GM18519 (cell line): Measurements from ENCODE around the gene DENND4B.
"Not testable (repeated sequence)": the region's sequence is repeated elsewhere in the genome, so short reads cannot be mapped to it uniquely, and the experiment has no call there.

Experiments used
- ATAC-seq: cut with Tn5 transposase; IDR thresholded peaks from one replicate; pipeline ENCODE4 v1.9.1; 2021; ENCODE audit warnings: mild to moderate bottlenecking, moderate library complexity; ENCODE audit not compliant: unreplicated experiment, low FRiP score

The DENND4B gene

DNA sequence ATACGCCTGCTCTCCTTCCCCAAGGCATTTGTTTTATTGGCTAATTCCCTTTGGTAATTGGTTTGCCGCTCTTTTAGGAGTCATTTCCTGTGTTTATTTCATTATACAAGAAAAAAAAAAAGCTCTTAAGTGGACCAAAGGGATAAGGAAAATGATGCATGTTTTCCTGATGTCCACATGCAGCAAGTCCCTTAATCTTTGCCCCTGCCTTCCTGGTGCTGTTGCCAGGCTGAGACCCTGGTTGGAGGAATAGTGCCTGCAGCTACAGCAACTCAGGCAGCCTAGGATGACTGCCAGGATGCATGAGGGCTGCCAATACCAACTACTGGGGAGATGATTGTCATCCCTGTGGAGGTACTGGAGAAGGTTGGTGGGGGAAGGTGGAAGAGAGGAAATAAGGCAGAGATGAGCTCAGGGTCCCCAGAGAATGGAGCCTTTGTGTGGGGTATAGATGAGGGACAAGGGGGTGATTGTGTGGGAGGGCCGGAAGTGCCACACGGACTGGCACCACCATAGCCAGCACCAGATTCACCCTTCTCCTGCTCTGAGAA, 17.7 kb downstream of the DENND4B start:
- no peak for ATAC-seq

DNA sequence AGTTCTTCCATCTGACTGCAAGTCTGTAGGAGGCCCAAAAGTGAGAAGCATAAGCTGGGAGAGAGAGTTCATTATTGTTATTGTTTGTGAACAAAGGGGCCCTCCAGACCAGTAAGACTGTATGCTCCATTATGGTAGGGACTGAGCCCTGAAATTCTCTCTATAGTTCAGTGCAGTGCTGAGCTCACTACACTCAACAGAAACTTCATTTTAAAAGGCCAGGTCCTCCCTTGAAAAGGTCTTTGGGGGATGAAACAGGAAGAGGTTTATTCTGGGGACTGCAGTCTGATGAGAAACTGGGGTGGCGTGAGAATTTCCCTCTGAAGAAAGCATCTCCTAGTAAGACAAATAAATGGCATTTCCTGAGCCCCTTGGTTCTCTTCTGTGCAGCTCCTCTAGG, 18.3 kb downstream of the DENND4B start:
- no peak for ATAC-seq

DNA sequence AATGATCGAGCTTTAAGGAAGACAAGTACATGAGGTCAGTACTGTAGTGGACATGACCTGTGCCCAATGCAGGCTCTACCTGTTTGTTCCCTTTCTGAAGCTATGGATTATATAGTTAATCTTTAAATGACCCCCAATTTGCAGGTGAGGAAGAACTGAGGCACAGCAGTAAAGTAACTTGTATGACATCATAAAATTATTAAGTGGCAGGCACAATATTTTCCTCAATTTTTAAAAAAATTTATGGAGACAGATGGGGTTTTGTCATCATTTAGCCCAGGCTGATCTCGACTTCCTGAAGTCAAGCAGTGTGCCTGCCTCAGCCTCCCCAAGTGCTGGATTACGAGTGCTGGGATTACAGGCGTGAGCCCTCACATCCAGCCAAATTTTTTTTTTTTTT, 20.1 kb downstream of the DENND4B start:
- ATAC-seq = no peak

DNA sequence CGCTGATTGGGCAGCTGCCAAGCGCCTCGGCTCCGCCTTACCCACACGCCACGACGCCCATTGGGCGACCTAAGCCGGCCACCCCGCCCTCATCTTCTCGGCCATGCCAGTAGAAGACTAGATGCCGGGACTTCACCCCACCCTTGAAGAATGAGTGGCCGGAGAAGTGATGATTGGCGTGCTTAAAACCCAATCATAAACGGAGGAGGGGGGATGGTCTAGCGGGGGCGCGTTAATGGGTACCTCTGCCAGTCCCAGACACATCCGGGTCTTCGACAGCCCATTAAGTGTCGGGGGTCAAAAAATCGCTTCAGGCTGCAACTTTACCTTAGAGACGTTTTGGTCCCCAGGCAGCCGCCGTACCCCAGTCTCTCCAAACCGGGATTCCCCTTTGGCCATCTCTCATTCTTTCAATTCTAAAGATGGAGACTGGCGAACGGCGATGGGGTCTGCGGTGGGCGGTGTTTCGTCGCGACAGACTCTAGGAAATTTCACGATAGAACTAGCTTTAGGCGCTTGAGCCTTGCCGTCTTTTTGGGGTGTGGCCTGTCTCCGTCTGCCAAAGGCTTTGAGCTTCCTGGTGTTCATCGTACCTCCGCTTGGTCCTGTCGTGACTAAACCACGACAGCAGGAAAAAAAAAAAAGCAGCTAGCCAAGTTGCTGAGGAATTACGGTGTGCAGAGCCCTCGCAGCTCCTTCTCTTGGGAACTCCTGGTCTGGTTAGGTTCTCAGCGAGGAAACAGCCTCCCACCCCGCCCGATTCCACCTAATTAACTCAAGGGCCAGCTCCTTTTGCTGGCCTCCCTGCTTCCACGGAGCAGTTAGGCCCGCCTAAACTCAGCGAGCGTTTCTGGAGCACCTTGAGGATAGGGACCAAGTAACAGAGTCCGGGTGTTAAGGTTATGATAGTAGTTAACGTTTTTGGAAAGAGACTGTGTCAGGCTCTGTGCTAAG, 23.3 kb downstream of the DENND4B start, which contains the start of gene GATAD2B:
TSS of gene GATAD2B (minus strand) at position 1 of the 954 bp plus-strand sequence. CDS start 94,625 bp downstream, outside the sequence.
- peak; percentile 74 for ATAC-seq

DNA sequence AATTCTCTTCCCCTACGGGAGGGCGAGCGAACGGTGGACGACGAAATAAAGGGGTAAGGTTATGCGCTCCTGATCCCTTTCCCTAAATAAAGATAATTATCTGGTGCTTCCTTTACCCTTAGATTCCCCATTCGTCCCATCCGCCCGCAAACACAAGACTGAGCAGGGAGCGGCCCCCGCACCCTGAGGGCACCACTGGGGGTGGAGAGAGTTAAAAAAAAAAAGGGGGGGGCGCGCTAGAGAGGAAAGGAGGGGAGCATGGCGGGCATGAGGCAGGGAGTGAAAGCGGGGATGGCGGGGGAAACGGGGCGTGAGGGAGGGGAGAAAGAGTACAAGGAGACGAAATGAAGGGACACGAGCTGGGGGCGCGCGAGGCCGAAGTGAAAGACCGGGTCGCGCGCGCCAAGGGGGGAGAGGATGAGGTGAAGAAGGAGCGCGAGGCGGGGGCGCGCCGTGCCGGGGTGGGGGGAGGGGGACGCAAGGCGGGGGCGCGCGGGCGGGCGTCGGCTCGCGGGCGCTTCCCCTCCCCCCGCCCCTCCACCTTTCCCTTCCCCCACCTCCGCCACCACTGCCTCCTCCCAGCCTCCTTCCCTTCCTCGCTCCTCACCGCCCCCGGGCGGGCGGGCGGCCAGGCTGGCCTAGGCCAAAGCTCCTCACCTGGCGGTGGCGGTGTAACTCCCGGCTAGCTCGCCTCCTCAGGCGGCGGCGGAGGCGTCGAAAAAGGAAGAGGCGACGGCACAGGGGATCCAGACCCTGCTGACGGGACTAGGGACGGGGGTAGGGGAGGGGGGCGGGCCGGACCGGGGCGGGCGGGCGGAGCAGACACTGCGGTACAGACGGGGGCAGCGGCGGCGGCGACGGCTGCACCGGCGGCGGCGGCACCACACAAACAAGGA, 24.2 kb downstream of the DENND4B start:
- peak; percentile 23 for ATAC-seq

DNA sequence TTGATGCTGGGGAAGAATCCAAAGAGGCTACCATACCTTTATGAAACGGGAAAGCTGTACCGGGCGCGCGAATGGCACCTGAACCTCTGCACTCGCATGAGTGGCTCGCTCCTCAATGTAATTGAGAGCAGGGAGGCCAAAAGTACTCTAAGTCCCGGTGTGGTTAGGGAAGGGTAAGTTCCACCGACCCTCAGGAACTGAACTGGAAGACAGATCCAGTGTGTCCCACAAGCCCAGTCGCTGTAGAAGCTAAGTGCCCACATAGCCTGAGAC, 24.8 kb downstream of the DENND4B start:
- no peak for ATAC-seq

DNA sequence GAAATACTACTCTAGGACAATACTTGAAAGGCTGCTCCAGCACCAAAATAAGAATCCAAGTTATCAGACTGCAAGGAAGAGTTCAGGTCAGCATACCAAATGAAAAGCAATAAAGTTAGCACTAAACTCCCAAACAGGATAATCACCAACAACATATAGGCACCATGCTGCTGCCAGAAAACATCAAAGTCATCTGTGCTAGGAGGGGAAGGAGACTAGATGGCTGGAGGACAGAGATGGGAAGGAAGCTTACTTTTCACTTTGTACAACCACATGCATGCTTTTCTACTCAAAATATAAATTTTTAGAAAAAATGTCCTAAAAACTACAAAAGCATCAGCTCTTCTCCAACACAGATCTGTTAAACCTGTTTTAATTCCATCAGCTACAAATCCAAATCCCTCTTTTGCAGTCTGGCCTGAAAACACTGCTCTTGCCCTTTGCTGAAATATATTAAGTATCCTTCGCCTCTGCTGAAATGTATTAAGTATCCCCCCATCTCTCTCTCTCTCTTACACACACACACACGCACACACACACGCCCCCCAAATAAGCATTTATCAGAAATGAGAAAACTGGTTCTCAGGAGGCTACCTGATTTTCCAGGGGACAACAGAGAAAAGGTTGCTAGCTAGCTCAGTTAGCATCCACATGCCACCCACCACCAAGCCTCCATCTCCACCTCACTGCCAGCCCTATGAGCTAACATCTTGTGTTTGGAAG, 25.3 kb downstream of the DENND4B start:
- no peak for ATAC-seq

DNA sequence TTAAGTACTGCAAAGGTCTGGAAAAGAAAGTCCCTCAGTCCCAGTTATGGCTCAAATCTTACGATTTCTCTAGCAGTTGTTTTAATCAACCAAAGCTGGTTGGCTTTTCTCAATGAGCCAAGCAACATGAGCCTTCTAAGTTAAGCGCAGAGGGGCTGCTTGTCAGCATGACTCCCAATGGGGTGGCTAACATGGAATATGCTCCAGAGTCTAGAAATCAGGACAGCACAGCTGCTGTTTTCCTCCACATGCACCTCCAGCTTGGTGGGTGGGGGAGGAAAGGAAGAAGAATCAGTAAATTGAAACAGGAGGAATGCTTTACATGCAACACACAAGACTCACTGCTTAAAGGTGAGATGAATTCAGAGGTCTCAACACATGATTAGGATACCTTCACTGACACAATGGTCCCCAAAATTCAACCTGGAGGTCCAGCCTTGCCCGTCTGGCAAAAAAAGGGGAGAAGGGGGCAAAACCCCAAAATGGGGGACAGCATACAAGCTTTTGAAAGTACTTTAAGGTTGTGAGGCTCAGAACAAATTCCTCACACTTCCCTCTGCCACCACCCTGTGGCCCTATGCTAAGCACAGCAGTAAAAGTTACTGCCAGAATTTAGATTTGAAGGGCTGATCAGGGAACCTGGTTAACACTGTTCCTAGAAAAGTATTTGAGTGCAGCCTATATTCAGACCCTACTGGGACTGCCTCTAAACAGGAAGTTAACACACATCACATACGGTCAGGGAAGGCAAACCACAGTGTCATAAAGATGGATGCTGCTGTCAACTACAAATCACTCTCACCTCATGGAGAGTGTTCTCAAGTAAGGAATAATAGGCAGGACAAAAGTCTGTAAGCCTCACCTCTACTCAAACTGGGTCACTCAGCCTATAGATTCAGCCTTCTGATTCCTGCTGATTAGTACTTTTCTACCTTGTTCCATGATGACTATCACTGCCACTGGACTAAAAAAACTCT, 26.4 kb downstream of the DENND4B start:
- ATAC-seq = no peak

DNA sequence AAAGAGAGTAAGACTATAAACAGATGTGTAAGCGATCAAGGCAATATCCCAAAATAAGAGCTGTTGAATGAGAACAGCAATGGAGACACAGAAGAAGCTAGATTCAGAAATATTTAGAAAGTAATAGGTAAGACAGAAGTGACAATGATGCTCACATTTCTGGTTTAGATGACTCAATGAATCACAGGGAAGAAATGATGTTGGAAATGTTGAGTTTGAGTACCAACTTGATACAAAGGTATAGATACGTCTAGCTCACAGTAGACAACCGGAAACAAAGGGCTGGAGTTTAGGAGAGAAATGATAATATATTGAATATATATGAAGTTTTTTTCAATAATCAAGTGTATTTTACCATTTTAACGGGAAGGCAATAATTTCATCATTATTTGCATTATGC, 30.2 kb downstream of the DENND4B start:
- ATAC-seq = no peak

DNA sequence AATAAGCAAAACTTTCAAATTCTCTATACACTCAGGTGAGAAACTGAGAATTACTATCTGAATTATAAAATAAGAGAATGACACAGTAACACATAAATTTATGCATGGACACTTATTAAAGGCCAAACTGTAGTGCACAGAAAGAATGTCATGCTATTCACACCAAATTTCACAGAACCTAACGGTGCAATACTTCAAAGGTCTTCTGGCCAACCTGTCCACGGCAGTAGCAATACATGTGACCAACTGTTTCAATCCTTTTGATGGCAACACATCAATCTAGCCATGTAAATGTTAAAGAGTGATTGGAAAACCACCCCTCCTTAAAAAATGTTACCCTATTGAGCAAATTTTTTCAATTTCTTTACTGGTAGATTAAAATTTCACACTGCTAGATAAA, 34.2 kb downstream of the DENND4B start:
- no peak for ATAC-seq

DNA sequence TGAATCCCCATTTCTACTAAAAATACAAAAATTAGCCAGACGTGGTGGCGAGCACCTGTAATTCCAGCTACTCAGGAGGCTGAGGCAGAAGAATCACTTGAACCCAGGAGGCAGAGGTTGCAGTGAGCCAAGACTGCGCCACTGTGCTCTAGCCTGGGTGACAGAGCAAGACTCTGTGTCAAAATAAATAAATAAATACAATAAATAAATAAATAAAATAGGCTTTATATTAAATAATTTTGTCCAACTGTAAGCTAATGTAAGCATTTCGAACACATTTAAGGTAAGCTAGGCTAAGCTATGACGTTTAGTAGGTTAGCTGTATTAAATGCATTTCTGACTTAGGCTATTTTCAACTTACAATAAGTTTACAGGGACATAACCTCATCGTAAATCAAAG, 36.0 kb downstream of the DENND4B start:
- ATAC-seq = not testable (repeated sequence)

DNA sequence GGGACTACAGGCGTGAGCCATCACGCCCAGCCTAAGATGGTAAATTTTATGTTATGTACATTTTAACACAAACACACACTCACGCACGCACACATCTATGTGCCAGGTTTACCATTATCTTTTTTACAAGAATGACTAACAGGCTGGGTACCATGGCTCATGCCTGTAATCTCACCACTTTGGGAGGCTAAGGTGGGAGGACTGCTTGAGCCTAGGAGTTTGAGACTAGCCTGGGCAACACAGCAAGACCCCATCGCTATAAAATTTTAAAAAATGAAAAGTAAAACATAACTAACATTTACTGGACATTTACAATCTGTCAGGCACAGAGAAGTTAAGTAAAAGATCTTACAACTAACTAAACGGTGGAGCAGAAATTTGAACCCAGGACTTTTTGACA, 38.4 kb downstream of the DENND4B start:
- no peak for ATAC-seq

DNA sequence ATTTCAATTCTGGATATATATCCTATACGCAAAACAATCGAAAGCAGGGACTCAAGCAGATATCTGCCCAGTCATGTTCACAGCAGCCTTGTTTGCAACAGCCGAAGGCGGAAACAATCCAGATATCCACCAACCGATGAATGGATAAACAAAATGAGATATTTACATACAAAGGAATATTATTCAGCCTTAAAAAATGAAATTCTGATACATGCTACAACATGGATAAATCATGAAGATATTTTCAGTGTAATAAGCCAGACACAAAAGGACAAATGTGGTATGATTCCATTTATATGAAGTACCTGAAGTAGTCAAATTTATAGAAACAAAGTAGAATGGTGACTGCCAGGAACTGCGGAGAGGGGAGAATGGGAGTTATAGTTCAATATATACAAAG, 39.4 kb downstream of the DENND4B start:
- no peak for ATAC-seq

DNA sequence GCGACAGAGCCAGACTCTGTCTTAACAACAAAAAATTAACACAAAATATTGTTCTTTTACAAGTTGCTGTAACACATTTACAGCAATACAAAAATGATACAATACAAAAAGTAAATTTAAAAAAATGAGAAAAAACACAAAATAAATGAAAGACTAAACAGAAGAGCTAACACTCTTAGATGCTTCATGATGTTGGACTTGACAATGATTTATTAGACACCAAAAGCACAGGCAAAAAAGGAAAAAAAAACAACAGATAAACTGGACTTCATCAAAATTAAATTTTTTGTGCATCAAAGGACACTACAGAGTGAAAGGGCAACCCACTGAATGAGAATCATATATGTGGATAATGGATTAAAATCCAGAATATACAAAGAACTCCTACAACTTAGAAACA, 40.1 kb downstream of the DENND4B start:
- no peak for ATAC-seq

DNA sequence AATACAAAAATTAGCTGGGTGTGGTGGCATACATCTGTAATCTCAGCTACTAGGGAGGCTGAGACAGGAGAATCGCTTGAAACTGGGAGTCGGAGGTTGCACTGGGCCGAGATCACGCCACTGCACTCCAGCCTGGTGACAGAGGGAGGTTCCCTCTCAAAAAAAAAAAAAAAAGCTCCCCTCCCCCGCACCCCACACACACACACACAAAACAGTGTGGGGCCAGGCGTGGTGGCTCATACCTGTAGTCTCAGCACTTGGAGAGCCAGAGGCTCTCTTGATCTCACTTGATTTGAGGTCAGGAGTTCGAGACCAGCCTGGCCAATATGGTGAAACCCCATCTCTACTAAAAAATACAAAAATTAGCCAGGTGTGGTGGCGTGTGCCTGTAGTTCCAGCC, 40.6 kb downstream of the DENND4B start:
- not testable (repeated sequence) for ATAC-seq

DNA sequence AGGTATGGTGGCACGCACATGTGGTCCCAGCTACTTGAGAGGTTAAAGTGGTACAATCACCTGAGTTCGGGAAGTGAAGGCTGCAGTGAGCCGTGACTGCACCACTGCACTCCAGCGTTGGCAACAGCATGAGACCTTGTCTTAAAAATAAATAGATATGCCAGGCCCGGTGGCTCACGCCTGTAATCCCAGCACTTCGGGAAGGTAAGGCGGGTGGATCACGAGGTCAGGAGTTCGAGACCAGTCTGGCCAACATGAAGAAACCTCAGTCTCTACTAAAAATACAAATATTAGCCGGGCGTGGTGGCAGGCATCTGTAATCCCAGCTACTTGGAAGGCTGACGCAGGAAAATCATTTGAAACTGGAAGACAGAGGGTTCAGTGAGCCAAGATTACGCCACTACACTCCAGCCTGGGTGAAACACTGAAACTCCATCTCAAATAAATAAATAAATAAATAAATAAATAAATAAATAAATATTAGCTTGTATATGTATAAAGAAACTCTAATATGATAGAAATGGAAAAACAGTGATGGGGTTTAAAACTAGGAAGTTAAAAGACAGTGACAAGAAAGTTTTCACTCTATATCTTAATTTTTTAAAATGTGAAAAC, 42.6 kb downstream of the DENND4B start:
- no peak for ATAC-seq

DNA sequence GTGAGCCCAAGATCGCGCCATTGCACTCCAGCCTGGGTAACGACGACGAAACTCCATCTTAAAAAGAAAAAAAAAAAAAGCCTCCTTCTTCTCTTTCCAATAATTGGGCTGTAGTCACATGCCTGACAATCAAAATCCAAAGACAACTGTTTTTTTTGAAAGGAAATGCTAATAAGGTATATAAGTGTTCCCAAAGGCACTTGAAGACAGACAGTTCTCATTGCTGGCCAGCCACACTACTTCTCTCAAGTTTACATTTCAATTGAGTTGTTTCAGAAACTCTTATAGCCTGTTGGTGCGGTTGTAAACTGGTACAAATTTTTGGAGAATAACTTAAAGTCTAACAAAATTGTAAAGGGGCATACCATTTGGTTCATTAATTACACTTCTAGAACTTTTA, 47.0 kb downstream of the DENND4B start:
- ATAC-seq = no peak

DNA sequence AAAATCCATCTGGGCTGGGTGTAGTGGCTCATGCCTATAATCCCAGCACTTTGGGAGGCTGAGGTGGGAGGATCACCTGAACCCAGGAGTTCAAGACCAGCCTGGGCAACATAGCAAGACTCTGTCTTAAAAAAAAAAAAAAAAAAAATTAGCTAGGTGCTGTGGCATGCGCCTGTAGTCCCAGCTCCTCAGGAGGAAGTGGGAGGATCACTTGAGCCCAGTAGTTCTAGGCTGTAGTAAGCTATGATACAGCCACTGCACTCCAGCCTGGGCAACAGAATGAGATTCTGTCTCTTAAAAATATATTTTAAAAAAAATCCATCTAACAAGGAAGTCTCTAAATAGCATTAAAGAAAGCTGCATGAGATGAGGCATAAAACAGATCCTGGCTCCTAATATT, 50.7 kb downstream of the DENND4B start:
- ATAC-seq = not testable (repeated sequence)

DNA sequence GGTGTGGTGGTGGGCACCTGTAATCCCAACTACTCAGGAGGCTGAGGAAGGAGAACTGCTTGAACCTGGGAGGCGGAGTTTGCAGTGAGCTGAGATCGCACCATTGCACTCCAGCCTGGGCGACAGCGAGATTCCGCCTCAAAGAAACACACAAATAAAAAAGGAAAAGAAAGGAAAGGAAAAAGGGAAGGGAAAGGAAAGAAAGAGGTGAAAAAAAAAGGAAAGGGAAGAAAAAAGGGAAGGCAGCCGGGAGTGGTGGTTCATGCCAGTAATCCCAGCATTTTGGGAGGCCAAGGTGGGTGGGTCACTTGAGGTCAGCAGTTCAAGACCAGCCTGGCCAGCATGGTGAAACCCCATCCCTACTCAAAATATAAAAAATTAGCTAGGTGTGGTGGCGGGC, 55.5 kb downstream of the DENND4B start:
- ATAC-seq = not testable (repeated sequence)
